BLaER1 (cell line): Measurements from ENCODE around the gene HIVEP3.

Source experiments
- H3K27ac ChIP-seq: shearing (Covaris generic); formaldehyde crosslinking; 2 replicates; pipeline ENCODE4 v1.8.1; 2022
- H3K27me3 ChIP-seq: shearing (Covaris generic); formaldehyde crosslinking; 2 replicates; pipeline ENCODE4 v1.8.1; 2022
- H3K36me3 ChIP-seq: shearing (Covaris generic); formaldehyde crosslinking; 2 replicates; pipeline ENCODE4 v1.8.1; 2022
- H3K4me1 ChIP-seq: shearing (Covaris generic); formaldehyde crosslinking; 2 replicates; pipeline ENCODE4 v1.8.1; 2022
- H3K4me2 ChIP-seq: shearing (Covaris generic); formaldehyde crosslinking; 2 replicates; pipeline ENCODE4 v1.8.1; 2022
- H3K4me3 ChIP-seq: shearing (Covaris generic); formaldehyde crosslinking; 2 replicates; pipeline ENCODE4 v1.8.1; 2022
- H3K9ac ChIP-seq: shearing (Covaris generic); formaldehyde crosslinking; 2 replicates; pipeline ENCODE4 v1.8.1; 2022
- H3K9me3 ChIP-seq: shearing (Covaris generic); formaldehyde crosslinking; 2 replicates; pipeline ENCODE4 v1.8.1; 2022
- H4K20me1 ChIP-seq: shearing (Covaris generic); formaldehyde crosslinking; 2 replicates; pipeline ENCODE4 v1.8.1; 2022
- Cebpa-rat ChIP-seq: shearing (Covaris generic); IDR thresholded peaks from 2 replicates; pipeline ENCODE4 v1.8.1; 2022

Gene HIVEP3

GRCh38 chr1:41799205-41799604, 119.5 kb downstream of the HIVEP3 start:
- Histone ChIP-seq H3K27ac (no peak overlapping the region), H3K27me3 (no peaks in the 10 kb centered on the region), H3K4me2 (no peak overlapping the region), H3K4me3 (no peak overlapping the region), H3K9me3 (no peaks in the 10 kb centered on the region), H3K36me3 (no peaks in the 10 kb centered on the region), H3K9ac (no peak overlapping the region), H4K20me1 (no peaks in the 10 kb centered on the region), H3K4me1 (peaks cover 46% of the 10 kb centered on the region)
- no peak for TF ChIP-seq Cebpa-rat

- Histone ChIP-seq H3K4me1 (peaks cover 14% of the 10 kb centered on the region), H3K27ac (no peak overlapping the region), H3K4me2 (no peak overlapping the region), H3K4me3 (no peak overlapping the region), H3K36me3 (no peaks in the 10 kb centered on the region), H4K20me1 (no peaks in the 10 kb centered on the region), H3K9ac (no peak overlapping the region), H3K9me3 (no peaks in the 10 kb centered on the region), H3K27me3 (no peaks in the 10 kb centered on the region)
- no peak for TF ChIP-seq Cebpa-rat
Observed at GRCh38 chr1:41795205-41795762, 123.4 kb downstream of the HIVEP3 start.

- no peaks in the 10 kb centered on the region for H3K9me3 ChIP-seq
- H3K4me1 ChIP-seq, result peaks cover 7% of the 10 kb centered on the region
- H3K27me3 ChIP-seq, result no peaks in the 10 kb centered on the region
- H3K4me2 ChIP-seq, result no peak overlapping the region
- no peak overlapping the region for H3K9ac ChIP-seq
- no peak overlapping the region for H3K4me3 ChIP-seq
- no peaks in the 10 kb centered on the region for H3K36me3 ChIP-seq
- TF ChIP-seq Cebpa-rat, result no peak
- H3K27ac ChIP-seq, result no peak overlapping the region
- H4K20me1 ChIP-seq, result no peaks in the 10 kb centered on the region
Observed at GRCh38 chr1:41794031-41794430, 124.7 kb downstream of the HIVEP3 start.

- Histone ChIP-seq H3K4me1 (peaks cover 7% of the 10 kb centered on the region), H3K9me3 (no peaks in the 10 kb centered on the region), H3K4me2 (peak overlapping the region; percentile 4; the same call in 1 of the 2 replicates), H3K4me3 (no peak overlapping the region), H4K20me1 (no peaks in the 10 kb centered on the region), H3K27ac (no peak overlapping the region), H3K9ac (no peak overlapping the region), H3K36me3 (no peaks in the 10 kb centered on the region), H3K27me3 (no peaks in the 10 kb centered on the region)
- TF ChIP-seq Cebpa-rat, result no peak
Observed at GRCh38 chr1:41792485-41792770, 126.3 kb downstream of the HIVEP3 start.

- H3K27me3 ChIP-seq, result no peaks in the 10 kb centered on the region
- H3K4me1 ChIP-seq, result peaks cover 7% of the 10 kb centered on the region
- H4K20me1 ChIP-seq, result no peaks in the 10 kb centered on the region
- no peak overlapping the region for H3K9ac ChIP-seq
- no peaks in the 10 kb centered on the region for H3K36me3 ChIP-seq
- peak overlapping the region; percentile 4; the same call in 1 of the 2 replicates for H3K4me2 ChIP-seq
- no peak overlapping the region for H3K27ac ChIP-seq
- H3K9me3 ChIP-seq, result no peaks in the 10 kb centered on the region
- no peak overlapping the region for H3K4me3 ChIP-seq
- TF ChIP-seq Cebpa-rat, result no peak
Observed at GRCh38 chr1:41791667-41792484, 126.8 kb downstream of the HIVEP3 start.

- Histone ChIP-seq H3K27ac (no peak overlapping the region), H3K9me3 (no peaks in the 10 kb centered on the region)
Observed at GRCh38 chr1:41790351-41790750, 128.4 kb downstream of the HIVEP3 start.

GRCh38 chr1:41789661-41790330, 128.9 kb downstream of the HIVEP3 start:
- H3K4me3 ChIP-seq, result no peak overlapping the region
- TF ChIP-seq Cebpa-rat, result no peak
- H3K4me2 ChIP-seq, result no peak overlapping the region
- H3K4me1 ChIP-seq, result peaks cover 12% of the 10 kb centered on the region
- no peaks in the 10 kb centered on the region for H3K36me3 ChIP-seq
- H3K27ac ChIP-seq, result no peak overlapping the region
- no peaks in the 10 kb centered on the region for H4K20me1 ChIP-seq
- H3K9me3 ChIP-seq, result no peaks in the 10 kb centered on the region
- no peak overlapping the region for H3K9ac ChIP-seq
- H3K27me3 ChIP-seq, result no peaks in the 10 kb centered on the region

More at GRCh38 chr1:41790351-41790750, 128.4 kb downstream of the HIVEP3 start:
- Histone ChIP-seq H3K4me3 (no peak overlapping the region), H3K4me1 (peaks cover 7% of the 10 kb centered on the region), H3K4me2 (no peak overlapping the region), H4K20me1 (no peaks in the 10 kb centered on the region), H3K9ac (no peak overlapping the region), H3K36me3 (no peaks in the 10 kb centered on the region), H3K27me3 (no peaks in the 10 kb centered on the region)
- TF ChIP-seq Cebpa-rat, result no peak

GRCh38 chr1:41788427-41788826, 130.3 kb downstream of the HIVEP3 start:
- Histone ChIP-seq H3K4me1 (peaks cover 17% of the 10 kb centered on the region), H3K9ac (no peak overlapping the region), H3K27me3 (no peaks in the 10 kb centered on the region), H3K36me3 (no peaks in the 10 kb centered on the region), H3K9me3 (no peaks in the 10 kb centered on the region), H3K4me2 (no peak overlapping the region), H3K27ac (no peak overlapping the region), H3K4me3 (no peak overlapping the region), H4K20me1 (no peaks in the 10 kb centered on the region)
- no peak for TF ChIP-seq Cebpa-rat

GRCh38 chr1:41784531-41785274, 134.0 kb downstream of the HIVEP3 start:
- no peaks in the 10 kb centered on the region for H4K20me1 ChIP-seq
- H3K4me3 ChIP-seq, result no peak overlapping the region
- H3K4me2 ChIP-seq, result no peak overlapping the region; the same call in 1 of the 2 replicates

More at GRCh38 chr1:41784531-41785274, 134.0 kb downstream of the HIVEP3 start:
- TF ChIP-seq Cebpa-rat, result no peak
- no peak overlapping the region for H3K27ac ChIP-seq
- H3K36me3 ChIP-seq, result no peaks in the 10 kb centered on the region
- H3K27me3 ChIP-seq, result no peaks in the 10 kb centered on the region
- H3K9me3 ChIP-seq, result no peaks in the 10 kb centered on the region
- H3K9ac ChIP-seq, result no peak overlapping the region
- H3K4me1 ChIP-seq, result peaks cover 18% of the 10 kb centered on the region
